IMR-90 (cell line): Measurements from ENCODE around the gene OR2F2. TPM values are rescaled to one million over a fixed set of nuclear protein-coding genes. Genes with fewer than 3 reads are reported as not detected.

Source experiments
- ATAC-seq: fragments of 200-7000 bp; cut with Tn5 transposase; 2 replicates; pipeline ENCODE4 v1.9.1; 2020; ENCODE audit warnings: low read depth, mild to moderate bottlenecking, moderate library complexity
- BruUV-seq: library from RNA; stranded (reverse); fragments of 400-500 nt; replicated peaks from 2 replicates; lab custom pipeline; 2021; lab: Mats Ljungman, UMichigan
- CTCF ChIA-PET: fragments of 300-600 bp; formaldehyde crosslinking; extraction: SDS; loops from one replicate; lab custom pipeline; 2021; ENCODE audit warnings: antibody characterized with exemption; lab: Yijun Ruan, JAX
- POLR2A ChIA-PET: fragments of 300-600 bp; sonication (Branson Sonifier 250); formaldehyde crosslinking; loops from one replicate; lab custom pipeline; 2022; ENCODE audit warnings: antibody characterized with exemption; ENCODE audit not compliant: unreplicated experiment; lab: Charles Lee
- DNase-seq: peaks from one replicate; pipeline ENCODE4 v3.0.0; 2013
- H2AFZ ChIP-seq: replicated peaks from 2 replicates; pipeline ENCODE3; 2013; ENCODE audit warnings: low read length, mild to moderate bottlenecking; ENCODE audit not compliant: poor library complexity
- H2AK5ac ChIP-seq: 2 replicates; pipeline ENCODE4 v1.6.1; 2013; ENCODE audit warnings: low read depth, low read length, inconsistent platforms
- H2AK9ac ChIP-seq: replicated peaks from 2 replicates; pipeline ENCODE3; 2013; ENCODE audit warnings: mild to moderate bottlenecking, low read depth, low read length, moderate library complexity; ENCODE audit not compliant: poor library complexity
- H2BK120ac ChIP-seq: 2 replicates; pipeline ENCODE4 v1.6.1; 2013; ENCODE audit warnings: low read depth, low read length, inconsistent platforms
- H2BK15ac ChIP-seq: 3 replicates; pipeline ENCODE4 v1.6.1; 2013; ENCODE audit warnings: low read depth, low read length, inconsistent platforms
- H2BK20ac ChIP-seq: 2 replicates; pipeline ENCODE4 v1.6.1; 2013; ENCODE audit warnings: low read depth, mild to moderate bottlenecking, inconsistent platforms, low read length, moderate library complexity
- H2BK5ac ChIP-seq: 2 replicates; pipeline ENCODE4 v1.6.1; 2013; ENCODE audit warnings: mild to moderate bottlenecking, low read depth, low read length, inconsistent platforms; ENCODE audit not compliant: poor library complexity, severe bottlenecking
- H3K14ac ChIP-seq: replicated peaks from 2 replicates; pipeline ENCODE4 v1.6.1; 2013; ENCODE audit warnings: low read depth, low read length, inconsistent platforms
- H3K18ac ChIP-seq: 2 replicates; pipeline ENCODE4 v1.6.1; 2013; ENCODE audit warnings: low read depth, low read length, control low read depth
- H3K23ac ChIP-seq: 2 replicates; pipeline ENCODE4 v1.6.1; 2013; ENCODE audit warnings: low read depth, low read length, inconsistent platforms
- H3K27ac ChIP-seq: 2 replicates; pipeline ENCODE4 v1.5.1; 2013; ENCODE audit warnings: mild to moderate bottlenecking, control low read depth, low read length; ENCODE audit not compliant: insufficient read depth
- H3K27me3 ChIP-seq: 2 replicates; pipeline ENCODE4 v1.6.1; 2013; ENCODE audit warnings: low read length; ENCODE audit not compliant: control insufficient read depth, insufficient read depth
- H3K36me3 ChIP-seq: 2 replicates; pipeline ENCODE4 v1.6.1; 2013; ENCODE audit warnings: low read length, mixed read lengths; ENCODE audit not compliant: control insufficient read depth, insufficient read depth
- H3K4ac ChIP-seq: 2 replicates; pipeline ENCODE4 v1.6.1; 2013; ENCODE audit warnings: low read depth, low read length, inconsistent platforms
- H3K4me1 ChIP-seq: 2 replicates; pipeline ENCODE4 v1.6.1; 2013; ENCODE audit warnings: low read length, mixed read lengths; ENCODE audit not compliant: control insufficient read depth, insufficient read depth
- H3K4me2 ChIP-seq: 2 replicates; pipeline ENCODE4 v1.6.1; 2013; ENCODE audit warnings: low read depth, mild to moderate bottlenecking, control low read depth, low read length, moderate library complexity
- H3K4me3 ChIP-seq: 2 replicates; pipeline ENCODE4 v1.5.1; 2013; ENCODE audit warnings: low read depth, mild to moderate bottlenecking, control low read depth, low read length, moderate library complexity; ENCODE audit not compliant: insufficient read depth
- H3K56ac ChIP-seq: 2 replicates; pipeline ENCODE4 v1.6.1; 2013; ENCODE audit warnings: low read length, inconsistent platforms; ENCODE audit not compliant: insufficient read depth; ENCODE audit errors: extremely low read depth
- H3K79me1 ChIP-seq, 2 experiments: 2 replicates each; pipeline ENCODE4 v1.6.1; 2013; ENCODE audit warnings: low read length in 2 of 2, inconsistent platforms in 1 of 2, low read depth in 1 of 2
- H3K9ac ChIP-seq: 2 replicates; pipeline ENCODE4 v1.6.1; 2013; ENCODE audit warnings: low read depth, low read length, control low read depth
- H3K9me1 ChIP-seq: 2 replicates; pipeline ENCODE4 v1.6.1; 2013; ENCODE audit warnings: low read length, inconsistent platforms; ENCODE audit not compliant: insufficient read depth
- H3K9me3 ChIP-seq: 2 replicates; pipeline ENCODE4 v1.6.1; 2013; ENCODE audit warnings: low read length; ENCODE audit not compliant: control insufficient read depth, insufficient read depth
- H4K20me1 ChIP-seq: 2 replicates; pipeline ENCODE4 v1.6.1; 2013; ENCODE audit warnings: low read length, inconsistent platforms; ENCODE audit not compliant: insufficient read depth
- H4K5ac ChIP-seq: 2 replicates; pipeline ENCODE4 v1.6.1; 2013; ENCODE audit warnings: mild to moderate bottlenecking, low read depth, low read length, control low read depth
- H4K8ac ChIP-seq, 2 experiments: 2 replicates each; pipeline ENCODE4 v1.6.1; 2013; ENCODE audit warnings: low read depth in 2 of 2, low read length in 2 of 2, control low read depth in 1 of 2, inconsistent platforms in 1 of 2
- H4K91ac ChIP-seq: 2 replicates; pipeline ENCODE4 v1.6.1; 2013; ENCODE audit warnings: low read depth, low read length, inconsistent platforms; ENCODE audit not compliant: insufficient read depth
- CEBPB ChIP-seq: IDR thresholded peaks from 2 replicates; pipeline ENCODE4 v1.6.1; 2012; ENCODE audit warnings: low read depth, low read length, improper control_type of control experiment
- CHD1 ChIP-seq: IDR thresholded peaks from 2 replicates; pipeline ENCODE4 v1.6.1; 2012; ENCODE audit warnings: low read depth, low read length, improper control_type of control experiment
- CTCF ChIP-seq: conservative IDR thresholded peaks from 2 replicates; pipeline ENCODE4 v1.5.1; 2012; ENCODE audit warnings: mild to moderate bottlenecking, low read depth, low read length, improper control_type of control experiment
- ELK1 ChIP-seq: fragments of 150-350 bp; IDR thresholded peaks from 2 replicates; pipeline ENCODE4 v1.6.1; 2016; ENCODE audit warnings: low read depth, mild to moderate bottlenecking, low read length, moderate library complexity, borderline replicate concordance
- MAFK ChIP-seq: IDR thresholded peaks from 2 replicates; pipeline ENCODE4 v1.6.1; 2012; ENCODE audit warnings: low read depth, low read length, improper control_type of control experiment
- NFE2L2 ChIP-seq: fragments of 150-350 bp; IDR thresholded peaks from 2 replicates; pipeline ENCODE4 v1.6.1; 2016; ENCODE audit warnings: low read depth, mild to moderate bottlenecking, low read length
- RAD21 ChIP-seq: IDR thresholded peaks from 2 replicates; pipeline ENCODE4 v1.6.1; 2012; ENCODE audit warnings: low read length, improper control_type of control experiment
- RCOR1 ChIP-seq: IDR thresholded peaks from 2 replicates; pipeline ENCODE4 v1.6.1; 2012; ENCODE audit warnings: mild to moderate bottlenecking, low read length, improper control_type of control experiment; ENCODE audit not compliant: insufficient replicate concordance
- SMC3 ChIP-seq: fragments of 150-350 bp; IDR thresholded peaks from 2 replicates; pipeline ENCODE4 v1.6.1; 2016; ENCODE audit warnings: low read depth, mild to moderate bottlenecking, antibody characterized with exemption, low read length, moderate library complexity
- USF2 ChIP-seq: fragments of 150-350 bp; IDR thresholded peaks from 2 replicates; pipeline ENCODE4 v1.6.1; 2017; ENCODE audit warnings: mild to moderate bottlenecking, antibody characterized with exemption, low read length, low read depth
- WGBS, 2 experiments: methylation state at CpG; one replicate each; pipeline versions ENCODE4 v1.1.5 to v1.1.7; 2013; ENCODE audit warnings: missing lambda C conversion rate in 2 of 2; ENCODE audit not compliant: insufficient read length in 1 of 2; ENCODE audit errors: extremely low coverage in 2 of 2; 5-methylcytosine and 5-hydroxymethylcytosine counted together
- dilution Hi-C: fragments of 300-500 bp; cut with HindIII; formaldehyde crosslinking; loops from one replicate; pipeline ENCODE4 v1.14.3; 2018; ENCODE audit warnings: low sequenced_read_pairs; ENCODE audit not compliant: unreplicated experiment
- in situ Hi-C: fragments of 300-500 bp; cut with MboI; formaldehyde crosslinking; loops from 3 replicates; pipeline ENCODE4 v1.14.3; 2019; ENCODE audit warnings: low sequenced_read_pairs, inconsistent platforms, mixed read lengths
- intact Hi-C: fragments of 100-400 bp; cut with micrococcal nuclease; formaldehyde crosslinking; loops from 2 replicates; pipeline ENCODE4 v1.10.0; 2022
- polyA plus RNA-seq, 3 experiments: library from polyadenylated mRNA; depleted of rRNA; stranded (reverse); fragments of >200 nt; gene quantifications; 2 replicates each; pipeline ENCODE4 v1.2.3, GENCODE V29; 2012; ENCODE audit warnings: low replicate concordance in 1 of 3
- total RNA-seq: library from RNA; depleted of rRNA; stranded (reverse); fragments of >200 nt; gene quantifications from 2 replicates; pipeline ENCODE4 v1.2.3, GENCODE V29; 2012

OR2F2 gene
- total and polyA plus RNA-seq, 2 of the 4 experiments (the other 2 are of a cell fraction), result not detected

DNA sequence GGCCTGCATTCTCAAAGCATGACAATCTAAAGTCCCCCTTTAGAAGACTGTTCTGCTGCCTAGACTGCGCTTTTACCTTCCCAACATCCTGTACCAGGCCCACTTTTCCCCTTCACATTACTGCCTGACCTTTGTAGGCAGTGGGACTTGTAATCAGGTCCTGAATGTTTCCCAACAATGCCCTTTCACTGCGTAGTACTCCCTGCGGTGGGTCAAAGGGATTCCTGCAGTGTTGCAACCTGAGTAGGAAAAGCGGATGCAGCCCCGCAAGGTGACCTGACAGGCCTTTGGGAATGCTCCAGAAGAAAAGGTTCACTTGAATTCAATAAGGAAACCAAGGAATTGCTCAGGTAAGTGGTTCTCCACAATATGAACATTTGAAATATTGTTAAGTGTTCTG is 28.1 kb upstream of the OR2F2 start:
- H3K79me1 ChIP-seq, result no peaks in the 10 kb centered on the region
- H3K27me3 ChIP-seq, result no peaks in the 10 kb centered on the region
- peaks cover 3% of the 10 kb centered on the region; the same call in 1 of the 2 replicates for H3K9me1 ChIP-seq
- ATAC-seq, result no peak
- H2BK20ac ChIP-seq, result no peak overlapping the region
- H3K9ac ChIP-seq, result no peak overlapping the region
- no peak overlapping the region for H3K4ac ChIP-seq
- no peak overlapping the region for H4K91ac ChIP-seq
- POLR2A ChIA-PET, result no interaction called here
- H3K4me2 ChIP-seq, result no peak overlapping the region
- H2BK120ac ChIP-seq, result no peak overlapping the region
- intact Hi-C loops (no loop called here), dilution Hi-C loops (no loop called here), in situ Hi-C loops (no loop called here)
- no peak overlapping the region for H2AK5ac ChIP-seq
- CTCF ChIA-PET, result no interaction called here
- no peak overlapping the region for H3K14ac ChIP-seq
- TF ChIP-seq USF2 (no peak), RCOR1 (no peak), CTCF (no peak), CEBPB (no peak), RAD21 (no peak), CHD1 (no peak), NFE2L2 (no peak), SMC3 (no peak), ELK1 (no peak), MAFK (no peak)
- H3K4me1 ChIP-seq, result peaks cover 12% of the 10 kb centered on the region
- H3K56ac ChIP-seq, result no peak overlapping the region
- H2AK9ac ChIP-seq, result no peak overlapping the region
- H3K36me3 ChIP-seq, result no peaks in the 10 kb centered on the region
- no peaks in the 10 kb centered on the region for H3K9me3 ChIP-seq
- DNase-seq, result no peak
- no TSS peak for BruUV-seq
- no peak overlapping the region for H4K8ac ChIP-seq
- H3K18ac ChIP-seq, result no peak overlapping the region
- H3K27ac ChIP-seq, result no peak overlapping the region
- H4K20me1 ChIP-seq, result no peaks in the 10 kb centered on the region
- H3K23ac ChIP-seq, result no peak overlapping the region
- H2BK15ac ChIP-seq, result no peak overlapping the region
- WGBS, 2 experiments, result 100% methylated on average over 1 of the region's 5 CpGs; no CpG with 5 or more reads in 1 of the 2 experiments
- no peak overlapping the region for H4K5ac ChIP-seq
- H3K4me3 ChIP-seq, result no peak overlapping the region
- no peak overlapping the region for H2AFZ ChIP-seq
- no peak overlapping the region for H2BK5ac ChIP-seq
